Small intestine (tissue), 7 donors: ENCODE data around the gene ZNF202. TPM values are rescaled to one million over a fixed set of nuclear protein-coding genes. Genes with fewer than 3 reads are reported as not detected.
"Not testable (repeated sequence)": the region's sequence is repeated elsewhere in the genome, so short reads cannot be mapped to it uniquely, and the experiment has no call there.

Experiments
- DNase-seq, 2 donors: peaks; one replicate each; pipeline versions ENCODE4 v3.0.0 to v3.0.0-alpha.2; 2013
- FAIRE-seq: peaks from 2 replicates; lab custom pipeline; 2012; peaks lifted over from hg19 to GRCh38; lab: Jason Lieb, UNC
- H3K27ac ChIP-seq, 3 donors: one replicate each; pipeline ENCODE4 v1.5.1; 2013; ENCODE audit warnings: low read length in 2 of 3, mild to moderate bottlenecking in 2 of 3, control low read depth in 1 of 3, inconsistent platforms in 1 of 3, low read depth in 1 of 3, moderate library complexity in 1 of 3
- H3K27me3 ChIP-seq, 3 donors: one replicate each; pipeline ENCODE4 v1.6.1; 2013; ENCODE audit warnings: low read length in 3 of 3, inconsistent platforms in 1 of 3; ENCODE audit not compliant: control insufficient read depth in 3 of 3, insufficient read depth in 3 of 3
- H3K36me3 ChIP-seq, 3 donors: one replicate each; pipeline ENCODE4 v1.6.1; 2013; ENCODE audit warnings: low read length in 3 of 3, inconsistent platforms in 1 of 3, low read depth in 1 of 3, mild to moderate bottlenecking in 1 of 3, moderate library complexity in 1 of 3; ENCODE audit not compliant: control insufficient read depth in 3 of 3, insufficient read depth in 2 of 3
- H3K4me1 ChIP-seq, 3 donors: one replicate each; pipeline ENCODE4 v1.6.1; 2013; ENCODE audit warnings: low read length in 2 of 3, inconsistent platforms in 1 of 3, low read depth in 1 of 3, mild to moderate bottlenecking in 1 of 3, moderate library complexity in 1 of 3; ENCODE audit not compliant: control insufficient read depth in 3 of 3, insufficient read depth in 2 of 3
- H3K4me3 ChIP-seq, 3 donors: one replicate each; pipeline ENCODE4 v1.5.1; 2013; ENCODE audit warnings: low read length in 3 of 3, control low read depth in 1 of 3, inconsistent platforms in 1 of 3, low read depth in 1 of 3, mild to moderate bottlenecking in 1 of 3, moderate library complexity in 1 of 3
- H3K9me3 ChIP-seq, 2 donors: one replicate each; pipeline ENCODE4 v1.6.1; 2013; ENCODE audit warnings: low read depth in 1 of 2, low read length in 1 of 2; ENCODE audit not compliant: control insufficient read depth in 2 of 2, insufficient read depth in 1 of 2
- WGBS, 3 donors: extraction: QIAGEN DNeasy Blood & Tissue Kit; methylation state at CpG; one replicate each; pipeline ENCODE4 v1.1.7; 2013; 5-methylcytosine and 5-hydroxymethylcytosine counted together
- polyA plus RNA-seq, 4 donors: library from polyadenylated mRNA; stranded (reverse) in 3 of 4; unstranded in 1 of 4; fragments of 200-250 nt in 3 of 4; fragments of 120-200 nt in 1 of 4; gene quantifications; one replicate each; pipeline versions ENCODE4 v1.2.1 to v1.2.3, GENCODE V29; 2013
- donor health status: healthy with polysubstance abuse.
- donor health status: control.
- donor health status: control.
- donor health status: Bipolar disorder and iron deficiency.
- donor health status: healthy.

Gene ZNF202
- polyA plus RNA-seq, 4 donors = 3.6 to 14.8 (median 5.6) TPM

DNA sequence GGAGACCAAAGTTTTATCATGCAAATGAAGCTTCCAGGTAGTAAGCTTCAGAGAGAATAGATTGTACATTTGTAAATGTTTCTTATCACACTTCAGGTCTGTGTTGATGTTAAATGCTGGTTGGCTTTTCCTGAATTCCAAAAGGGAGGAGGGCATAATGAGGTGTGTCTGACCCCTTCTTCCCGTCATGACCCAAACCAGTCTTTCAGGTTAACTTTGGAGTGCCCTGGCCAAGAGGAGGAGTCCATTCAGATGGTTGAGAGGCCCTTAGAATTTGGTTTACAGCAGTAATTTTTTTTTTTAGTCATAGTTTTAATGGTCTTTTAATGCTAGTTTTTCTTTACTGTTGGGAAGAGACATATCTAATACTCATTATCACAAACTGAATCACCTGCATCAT is 10.3 kb upstream of the ZNF202 start:
- Histone ChIP-seq H3K27ac (no peak overlapping the region), H3K27me3 (no peaks in the 10 kb centered on the region), H3K36me3 (no peaks in the 10 kb centered on the region), H3K4me1 (no peaks in the 10 kb centered on the region), H3K4me3 (no peak overlapping the region), H3K9me3 (no peaks in the 10 kb centered on the region)
- DNase-seq = no peak
- 50 to 71% (median 68%) methylated on average over 1 of the region's 1 CpG for WGBS, 3 donors
- no peak for FAIRE-seq

DNA sequence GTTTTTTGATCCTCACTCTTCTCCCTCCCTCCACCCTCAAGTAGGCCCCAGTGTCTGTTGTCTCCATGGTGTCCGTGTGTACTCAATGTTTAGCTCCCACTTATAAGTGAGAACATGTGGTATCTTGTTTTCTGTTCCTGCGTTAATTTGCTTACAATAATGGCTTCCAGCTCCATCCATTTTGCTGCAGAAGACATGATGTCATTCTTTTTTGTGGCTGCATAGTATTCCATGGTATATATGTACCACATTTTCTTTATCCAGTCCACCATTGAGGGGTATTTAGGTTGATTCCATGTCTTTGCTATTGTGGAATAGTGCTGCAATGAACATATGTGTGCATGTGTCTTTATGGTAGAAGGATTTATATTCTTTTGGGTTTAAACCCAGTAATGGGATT is 6.9 kb upstream of the ZNF202 start:
- FAIRE-seq, H3K27ac ChIP-seq, H3K4me1 ChIP-seq, H3K36me3 ChIP-seq, H3K9me3 ChIP-seq, H3K4me3 ChIP-seq, H3K27me3 ChIP-seq, DNase-seq: not testable (repeated sequence)
- whole genome bisulfite sequencing, 3 donors = 70 to 99% (median 89%) methylated on average over 2 of the region's 2 CpGs

DNA sequence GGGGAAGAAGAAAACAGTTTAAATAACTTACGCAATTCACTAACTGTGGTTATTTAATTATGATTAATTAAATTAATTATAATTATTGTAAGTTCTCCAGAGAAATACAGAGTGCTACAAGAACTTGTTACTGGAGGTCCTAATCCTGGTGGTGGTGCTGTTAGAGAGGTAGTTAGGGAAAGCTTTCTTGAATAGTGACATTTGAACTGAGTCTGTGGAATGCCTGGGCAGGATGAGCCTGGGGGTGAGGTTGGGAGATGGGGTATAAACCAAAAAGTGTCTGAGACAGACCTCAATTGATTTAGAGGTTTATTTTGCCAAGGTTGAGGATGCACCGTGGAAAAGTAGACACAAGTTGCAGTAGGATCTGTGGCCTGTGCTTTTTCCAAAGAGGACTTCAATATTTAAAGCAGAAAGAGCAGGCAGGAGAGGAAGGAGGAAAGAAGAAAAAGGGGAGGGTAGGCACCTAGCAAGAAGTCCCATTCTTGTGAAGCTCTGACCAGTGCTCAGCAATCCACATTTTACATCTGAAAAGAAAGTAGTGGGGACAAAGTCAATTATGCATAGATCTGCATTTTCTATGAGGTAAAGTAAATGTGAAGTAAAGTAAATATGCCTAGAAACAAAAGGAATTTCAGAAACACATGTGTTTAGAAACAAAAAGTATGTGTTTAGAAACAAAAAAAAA is 4.4 kb upstream of the ZNF202 start:
- Histone ChIP-seq H3K4me1 (peaks cover 0 to 5% (median 5%) of the 10 kb centered on the region in 3 donors), H3K4me3 (no peak overlapping the region), H3K9me3 (no peaks in the 10 kb centered on the region), H3K27me3 (no peaks in the 10 kb centered on the region), H3K36me3 (no peaks in the 10 kb centered on the region), H3K27ac (no peak overlapping the region)
- no peak for DNase-seq
- WGBS, 3 donors = 78 to 84% (median 81%) methylated on average over 2 of the region's 2 CpGs
- FAIRE-seq = no peak

DNA sequence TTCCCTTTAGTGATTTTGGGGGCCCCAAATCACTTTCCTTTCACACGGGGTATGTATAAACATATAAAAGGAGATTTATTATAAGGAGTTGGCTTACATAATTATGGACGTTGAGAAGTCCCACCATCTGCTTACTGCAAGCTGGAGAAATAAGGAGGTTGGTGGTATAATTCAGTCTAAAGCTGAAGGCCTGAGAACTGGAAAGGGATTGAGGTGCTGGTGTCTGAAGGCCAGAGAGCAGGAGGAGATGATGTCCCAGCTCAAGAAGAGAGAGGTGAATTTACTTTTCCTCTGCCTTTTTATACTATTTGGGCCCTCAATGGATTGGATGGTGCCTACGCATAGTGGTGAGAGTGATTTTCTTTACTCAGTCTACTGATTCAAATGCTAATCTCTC is 1.3 kb upstream of the ZNF202 start:
- 53 to 60% (median 57%) methylated on average over 3 of the region's 3 CpGs for WGBS, 3 donors
- peaks cover 0 to 14% (median 5%) of the 10 kb centered on the region in 3 donors for H3K4me1 ChIP-seq
- H3K27me3 ChIP-seq = no peaks in the 10 kb centered on the region
- DNase-seq = no peak
- H3K4me3 ChIP-seq = no peak overlapping the region
- FAIRE-seq = no peak
- H3K27ac ChIP-seq = no peak overlapping the region
- H3K9me3 ChIP-seq = no peaks in the 10 kb centered on the region
- peaks cover 0 to 2% (median 2%) of the 10 kb centered on the region in 3 donors for H3K36me3 ChIP-seq

DNA sequence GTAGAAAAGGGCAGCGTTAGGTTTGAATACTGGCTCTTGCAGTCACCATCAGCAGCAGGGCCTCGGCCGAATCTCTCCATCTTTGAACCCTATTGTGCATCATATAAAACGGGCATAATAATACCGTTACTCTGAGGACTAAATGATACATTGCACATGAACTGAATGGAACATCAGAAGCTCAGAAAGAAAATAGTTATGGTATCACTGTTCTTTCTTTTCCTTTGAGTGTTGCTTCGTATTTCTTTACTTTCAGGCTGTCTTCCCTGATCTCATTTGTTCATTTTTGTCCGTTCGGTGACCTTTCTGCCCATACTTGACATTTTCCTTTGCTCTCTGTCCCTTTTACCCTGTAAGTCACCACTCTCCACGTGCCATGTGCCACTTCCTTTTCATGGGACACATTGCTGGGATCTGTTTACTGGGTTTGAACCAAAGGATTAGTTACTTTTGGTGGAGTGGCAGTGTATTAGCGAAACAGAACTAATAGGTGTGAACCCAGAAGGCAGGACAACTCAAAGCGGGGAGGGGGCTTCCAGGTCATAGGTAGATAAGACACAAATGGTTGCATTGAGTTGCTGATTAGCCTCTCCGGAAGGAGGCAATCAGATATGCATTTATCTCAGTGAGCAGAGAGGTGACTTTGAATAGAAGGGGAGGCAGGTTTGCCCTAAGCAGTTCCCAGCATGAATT is 717 bp upstream of the ZNF202 start:
- Histone ChIP-seq H3K4me3 (peak overlapping the region in 2 of 3 donors; percentile 73 to 86), H3K36me3 (peaks cover 0 to 2% (median 2%) of the 10 kb centered on the region in 3 donors), H3K27me3 (no peaks in the 10 kb centered on the region), H3K27ac (peak overlapping the region in 1 of 3 donors; percentile 20), H3K4me1 (peaks cover 0 to 14% (median 5%) of the 10 kb centered on the region in 3 donors), H3K9me3 (no peaks in the 10 kb centered on the region)
- FAIRE-seq (no peak), DNase-seq (peak in 1 of 2 donors; percentile 3)
- 24 to 28% (median 28%) methylated on average over 12 of the region's 12 CpGs for WGBS, 3 donors

DNA sequence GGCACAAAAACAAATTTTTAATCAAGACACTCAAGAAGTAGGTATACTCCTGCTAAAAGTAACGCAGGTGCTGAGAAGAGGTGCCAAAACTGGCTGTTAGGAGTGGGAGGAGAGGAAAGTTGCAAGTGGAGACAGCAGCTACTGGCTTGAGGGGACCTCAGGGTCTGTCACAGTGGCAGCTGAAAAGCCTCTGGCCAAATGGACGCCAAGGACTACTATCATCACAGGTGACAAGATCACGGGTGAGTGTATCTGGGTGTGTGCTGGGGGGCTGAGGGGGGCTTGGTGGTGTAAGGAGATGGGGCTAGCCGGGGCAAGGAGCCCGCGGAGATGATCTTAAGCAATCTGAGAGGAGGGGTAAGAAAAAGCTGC is 687 bp downstream of the ZNF202 start:
- FAIRE-seq (no peak), DNase-seq (peak in 1 of 2 donors; percentile 8)
- WGBS, 3 donors = 0 to 2% (median 1%) methylated on average over 6 of the region's 6 CpGs
- no peaks in the 10 kb centered on the region for H3K27me3 ChIP-seq
- peaks cover 0 to 3% (median 2%) of the 10 kb centered on the region in 3 donors for H3K36me3 ChIP-seq
- peak overlapping the region in 1 of 3 donors; percentile 67 for H3K27ac ChIP-seq
- peak overlapping the region; percentile 73 to 94 (median 86) for H3K4me3 ChIP-seq
- H3K9me3 ChIP-seq = no peaks in the 10 kb centered on the region
- H3K4me1 ChIP-seq = peaks cover 0 to 14% (median 5%) of the 10 kb centered on the region in 3 donors

DNA sequence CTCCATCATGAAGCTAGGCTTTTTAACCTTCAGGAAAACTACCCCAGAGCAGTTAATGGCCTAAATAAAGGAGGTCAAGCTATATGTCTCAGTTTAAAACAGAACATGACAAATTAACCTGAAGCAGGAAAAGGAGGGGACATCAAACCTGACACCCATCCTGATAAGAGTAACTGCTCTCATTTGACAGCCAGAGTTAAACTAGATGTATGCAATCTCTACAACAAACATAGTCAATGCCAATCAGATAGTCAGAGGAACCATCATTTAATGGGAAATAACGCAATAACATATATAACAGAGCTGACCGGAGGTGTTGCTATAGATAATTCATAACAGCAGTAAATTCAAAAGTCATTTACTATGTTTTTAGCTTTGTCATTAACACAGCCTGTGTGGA is 3.1 kb downstream of the ZNF202 start:
- H3K9me3 ChIP-seq = no peaks in the 10 kb centered on the region
- FAIRE-seq (no peak), DNase-seq (no peak)
- 20 to 73% (median 52%) methylated on average over 2 of the region's 2 CpGs for WGBS, 3 donors
- H3K27me3 ChIP-seq = no peaks in the 10 kb centered on the region
- no peak overlapping the region for H3K4me3 ChIP-seq
- no peak overlapping the region for H3K27ac ChIP-seq
- peaks cover 0 to 7% (median 6%) of the 10 kb centered on the region in 3 donors for H3K36me3 ChIP-seq
- H3K4me1 ChIP-seq = peaks cover 0 to 14% (median 5%) of the 10 kb centered on the region in 3 donors

DNA sequence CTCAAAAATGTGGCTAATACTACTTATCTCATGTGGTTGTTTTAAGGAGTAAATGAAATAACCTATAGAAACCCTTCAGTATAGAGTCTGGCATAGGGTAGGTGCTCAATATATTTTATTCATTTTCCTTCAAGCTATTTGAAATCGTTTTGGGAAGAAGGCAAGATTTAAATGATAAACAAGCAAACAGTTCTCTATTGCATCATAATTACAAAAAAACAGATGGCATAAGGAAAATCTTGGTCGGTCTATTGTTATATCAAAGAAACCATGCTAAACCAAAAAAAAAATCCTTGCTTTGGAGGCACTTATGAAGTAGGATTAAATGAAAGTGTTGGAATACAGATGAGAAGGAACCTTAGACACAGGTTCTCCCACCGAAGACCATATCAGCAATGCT is 4.7 kb downstream of the ZNF202 start:
- FAIRE-seq (no peak), DNase-seq (peak in 1 of 2 donors; percentile 19)
- peaks cover 0 to 9% (median 0%) of the 10 kb centered on the region in 3 donors for H3K4me1 ChIP-seq
- 39 to 71% (median 57%) methylated on average over 3 of the region's 3 CpGs for WGBS, 3 donors
- H3K36me3 ChIP-seq = peaks cover 0 to 7% (median 6%) of the 10 kb centered on the region in 3 donors
- H3K27ac ChIP-seq = no peak overlapping the region
- no peaks in the 10 kb centered on the region for H3K27me3 ChIP-seq
- H3K9me3 ChIP-seq = no peaks in the 10 kb centered on the region
- no peak overlapping the region for H3K4me3 ChIP-seq
